KOPT-K1 (cell line): ENCODE data around the gene CD52.

Source experiments
- H3K27ac ChIP-seq: fragments of 200-600 bp; sonication (generic); 2 replicates; pipeline ENCODE4 v1.5.1; 2016; ENCODE audit warnings: antibody characterized with exemption, mild to moderate bottlenecking, low read depth, low read length; ENCODE audit not compliant: poor library complexity, severe bottlenecking
- H3K36me3 ChIP-seq: fragments of 200-600 bp; sonication (generic); 2 replicates; pipeline ENCODE4 v1.5.1; 2017; ENCODE audit warnings: antibody characterized with exemption, mild to moderate bottlenecking, low read length, moderate library complexity; ENCODE audit not compliant: insufficient read depth
- H3K9me3 ChIP-seq: fragments of 200-600 bp; sonication (generic); 2 replicates; pipeline ENCODE4 v1.5.1; 2017; ENCODE audit warnings: antibody characterized with exemption, low read length, mild to moderate bottlenecking; ENCODE audit not compliant: insufficient read depth, poor library complexity, severe bottlenecking

CD52 gene

DNA sequence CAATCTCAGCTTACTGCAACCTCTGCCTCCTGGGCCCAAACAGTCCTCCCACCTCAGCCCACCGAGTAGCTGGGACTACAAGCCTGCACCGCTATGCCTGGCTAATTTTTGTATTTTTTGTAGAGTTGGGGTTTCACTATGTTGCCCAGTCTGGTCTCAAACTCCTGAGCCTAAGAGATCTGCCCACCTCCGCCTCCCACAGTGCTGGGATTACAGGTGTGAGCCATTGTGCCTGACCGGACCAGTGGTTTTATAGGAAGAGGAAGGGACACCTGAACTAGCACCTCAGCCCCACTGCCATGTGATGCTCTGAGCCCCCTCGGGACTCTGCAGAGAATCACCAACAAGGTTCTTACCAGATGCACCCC, 32.1 kb downstream of the CD52 start:
- Histone ChIP-seq H3K9me3 (no peaks in the 10 kb centered on the region), H3K36me3 (no peaks in the 10 kb centered on the region), H3K27ac (no peak overlapping the region)

DNA sequence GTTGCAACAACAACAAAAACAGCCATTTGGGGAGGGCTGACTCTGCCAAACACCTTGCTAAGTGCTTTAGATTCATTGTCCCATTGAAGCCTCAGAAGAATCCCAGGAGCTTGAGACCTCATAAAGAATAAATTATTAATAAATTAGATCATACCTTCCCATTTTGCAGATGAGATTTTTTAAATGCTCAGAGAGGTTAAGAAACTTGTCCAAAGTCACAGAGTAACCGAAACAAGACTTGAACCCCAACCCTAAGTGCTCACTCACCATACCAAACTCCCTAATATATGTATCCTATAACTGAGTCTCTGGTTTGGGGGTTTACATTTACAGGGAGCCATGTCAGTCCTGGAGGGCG, 32.6 kb downstream of the CD52 start:
- H3K9me3 ChIP-seq: no peaks in the 10 kb centered on the region
- no peak overlapping the region for H3K27ac ChIP-seq
- no peaks in the 10 kb centered on the region for H3K36me3 ChIP-seq

DNA sequence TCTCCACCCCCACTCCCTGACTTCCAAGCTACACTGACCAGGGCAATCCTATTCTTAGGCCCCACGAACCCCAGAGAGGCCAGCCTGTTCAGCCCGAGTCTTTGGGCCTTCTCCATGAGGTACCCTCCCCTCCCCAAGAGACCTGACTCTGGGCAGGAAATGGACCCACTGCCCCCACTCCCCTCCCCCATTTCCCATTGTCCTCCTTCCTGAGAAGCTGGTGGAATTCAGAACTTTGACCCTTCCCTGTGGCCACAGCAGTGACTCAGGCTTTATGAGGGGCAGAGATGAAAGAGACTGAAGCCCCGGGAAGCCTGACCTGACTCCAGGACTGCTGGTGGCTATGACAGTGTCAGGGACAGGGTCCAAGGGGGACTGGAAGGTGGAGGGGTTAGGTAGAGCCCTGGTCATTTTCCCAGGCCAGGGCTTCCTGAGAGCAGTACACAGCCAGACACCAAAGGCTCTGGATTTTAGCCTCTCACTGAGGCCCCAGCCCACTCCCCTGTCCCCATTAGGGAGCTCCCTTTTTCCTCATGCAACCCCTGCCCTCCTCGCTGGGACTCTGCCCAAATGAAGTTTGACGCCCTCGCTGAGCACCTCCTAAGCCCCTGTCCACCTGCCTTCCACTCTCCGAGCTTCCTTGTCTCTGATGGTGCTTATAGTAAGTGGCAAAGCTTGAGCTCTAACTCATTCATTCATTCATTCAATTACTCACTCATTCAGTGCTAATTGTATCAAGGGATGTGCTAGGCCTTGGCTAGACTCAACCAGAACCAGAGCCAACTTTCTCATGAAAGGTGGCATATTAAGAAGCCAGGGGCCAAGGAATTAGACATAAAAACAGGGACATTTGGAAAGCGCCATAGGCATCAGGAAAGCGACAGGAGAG, 33.2 kb downstream of the CD52 start:
- Histone ChIP-seq H3K27ac (no peak overlapping the region), H3K9me3 (no peaks in the 10 kb centered on the region), H3K36me3 (no peaks in the 10 kb centered on the region)

DNA sequence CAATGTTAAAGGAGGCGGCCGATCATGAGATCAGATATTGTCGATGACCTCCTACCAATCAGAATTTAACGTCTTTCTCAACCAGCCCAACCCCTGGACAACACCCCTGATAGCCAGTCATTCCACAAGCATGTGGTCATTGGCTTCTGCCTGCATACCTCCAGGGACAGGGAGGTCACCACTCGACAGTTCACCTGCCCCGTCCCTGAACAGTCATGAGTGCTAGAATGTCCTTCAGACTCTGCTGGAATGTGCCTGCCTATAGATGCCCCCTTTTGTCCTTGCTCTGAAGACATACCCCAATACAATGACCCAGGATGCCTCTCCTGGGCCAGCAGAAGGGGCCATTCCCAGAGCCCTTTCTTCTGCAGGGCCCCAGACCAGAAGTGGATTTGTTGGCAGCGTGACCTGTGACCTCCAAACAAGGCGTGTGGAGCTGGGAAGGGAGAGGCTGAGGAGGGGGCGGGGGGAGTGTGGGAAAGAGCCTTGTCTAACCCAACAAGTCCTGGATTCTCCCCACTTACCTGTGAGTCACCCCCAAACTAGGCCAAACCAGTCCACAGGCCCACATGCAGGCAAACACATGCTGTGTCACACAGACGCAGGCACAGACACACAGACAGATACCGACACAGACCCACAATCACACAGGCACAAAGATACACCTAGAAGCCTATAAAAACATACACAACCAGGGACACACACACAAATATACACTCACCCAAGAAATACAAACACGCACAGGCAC, 34.0 kb downstream of the CD52 start:
- Histone ChIP-seq H3K36me3 (no peaks in the 10 kb centered on the region), H3K9me3 (no peaks in the 10 kb centered on the region), H3K27ac (no peak overlapping the region)

DNA sequence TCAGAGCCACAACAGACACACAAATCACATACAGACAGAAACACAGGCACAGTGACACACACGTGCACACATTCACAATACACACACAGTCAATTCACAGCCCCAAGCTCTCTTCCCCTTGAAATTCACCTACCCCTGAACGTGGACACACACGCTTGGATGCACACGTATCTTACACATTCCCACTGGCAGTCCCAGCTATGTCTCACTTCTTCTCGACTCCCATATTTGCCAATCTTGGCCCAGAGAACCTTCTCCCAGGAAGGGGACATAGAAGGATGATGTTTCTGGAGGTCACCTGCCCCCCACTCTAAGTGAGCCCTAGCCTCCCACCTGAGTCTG, 34.6 kb downstream of the CD52 start:
- Histone ChIP-seq H3K27ac (no peak overlapping the region), H3K36me3 (no peaks in the 10 kb centered on the region), H3K9me3 (no peaks in the 10 kb centered on the region)

DNA sequence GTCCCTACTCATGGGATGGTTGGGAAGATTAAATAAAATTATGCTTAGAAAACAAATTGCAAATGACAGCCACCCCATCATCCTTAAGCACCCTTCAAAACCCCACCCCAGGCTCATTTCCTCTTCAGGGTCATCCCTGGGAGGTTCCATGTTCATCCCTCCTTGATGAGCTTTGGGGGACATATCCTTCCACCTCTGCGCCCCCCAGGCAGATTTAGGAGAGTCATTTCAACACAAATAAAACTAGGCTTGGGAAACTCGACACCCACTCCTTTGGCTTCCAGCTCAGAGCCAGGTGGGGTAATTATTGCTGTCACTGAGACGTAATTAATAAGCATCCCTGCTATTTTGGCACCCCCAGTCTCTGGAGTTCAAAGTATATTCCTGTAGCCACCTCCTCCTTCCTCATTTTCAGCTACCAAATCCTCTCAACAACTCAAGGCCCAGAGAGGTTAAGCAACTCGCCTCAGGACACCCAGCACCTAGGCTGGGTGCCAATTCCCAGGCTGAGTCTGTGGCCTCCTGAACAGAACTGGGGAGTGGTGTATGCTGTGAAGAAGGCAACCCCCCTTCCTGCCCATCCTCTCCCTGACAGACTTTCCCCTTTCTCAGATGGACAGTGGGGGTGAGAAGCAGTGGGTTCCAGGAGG, 35.6 kb downstream of the CD52 start:
- H3K36me3 ChIP-seq: no peaks in the 10 kb centered on the region
- H3K27ac ChIP-seq: no peak overlapping the region
- no peaks in the 10 kb centered on the region for H3K9me3 ChIP-seq

DNA sequence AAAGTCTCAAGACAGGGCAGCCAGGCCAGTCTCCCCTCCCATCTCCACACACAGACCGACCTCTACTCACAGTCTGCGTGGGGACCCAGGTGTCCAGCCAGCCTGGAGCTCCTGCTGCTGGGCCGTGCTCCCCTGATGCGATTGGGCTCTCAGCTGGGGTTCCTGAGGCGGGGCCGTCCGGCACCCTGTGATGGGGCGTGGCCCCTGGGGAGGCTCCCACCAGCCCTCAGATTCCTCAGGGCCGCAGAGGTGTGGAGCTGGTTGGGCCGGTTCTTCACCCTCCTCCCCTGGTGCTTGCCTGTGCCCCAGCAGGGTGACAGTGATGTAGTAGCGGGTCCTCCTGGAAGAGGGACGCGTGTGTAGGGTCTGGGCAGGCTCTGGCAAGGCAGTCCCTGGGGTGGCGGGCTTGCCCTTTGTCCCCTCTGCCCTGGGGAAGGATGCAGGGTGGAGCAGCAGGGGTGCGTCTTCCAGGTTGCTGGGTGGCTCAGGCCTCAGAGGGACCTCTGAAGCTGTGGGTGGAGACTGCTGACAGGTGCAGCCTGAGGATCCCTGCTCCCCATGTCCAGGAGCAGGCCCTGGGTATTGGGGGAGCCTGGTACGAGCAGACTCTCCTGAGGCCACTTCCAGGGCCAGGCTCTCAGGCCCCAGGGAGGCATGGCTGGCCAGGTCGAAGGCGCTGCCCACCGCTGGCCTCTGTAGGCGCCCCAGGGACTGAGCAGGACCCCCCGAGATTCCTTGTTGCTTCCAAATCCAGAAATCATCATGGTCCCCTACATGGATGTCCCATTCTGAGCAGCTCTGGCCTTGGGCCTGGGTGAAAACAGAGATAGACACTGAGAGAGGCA, 36.4 kb downstream of the CD52 start, which contains the start of gene CRYBG2:
Gene CRYBG2, minus strand, starts transcription at position 155 of the 845 bp plus-strand sequence. CDS start 7,473 bp downstream, outside the sequence.
- Histone ChIP-seq H3K27ac (no peak within 1 kb of the TSS), H3K9me3 (no peaks in the 10 kb centered on the region), H3K36me3 (no peaks in the 10 kb centered on the region)

DNA sequence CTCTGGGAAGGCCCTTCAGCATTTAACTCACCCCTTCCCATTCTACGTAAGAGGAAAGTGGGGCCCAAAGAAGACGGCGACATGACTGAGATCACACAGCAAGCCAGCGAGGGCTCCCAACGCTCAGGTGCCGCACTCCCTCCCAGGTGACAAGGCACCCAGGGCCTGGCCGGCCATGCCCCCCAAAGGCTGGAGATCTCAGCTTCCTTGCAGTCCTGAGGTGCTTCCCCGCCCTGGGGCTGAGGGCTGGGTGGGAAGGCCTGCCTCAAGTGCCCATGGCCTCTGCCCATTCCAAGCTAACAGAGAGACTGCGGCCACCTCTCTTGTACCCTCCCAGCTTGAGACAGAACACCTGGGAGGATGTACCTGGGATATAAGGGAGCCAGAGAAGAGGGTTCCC, 37.2 kb downstream of the CD52 start:
- Histone ChIP-seq H3K9me3 (no peaks in the 10 kb centered on the region), H3K27ac (no peak overlapping the region), H3K36me3 (no peaks in the 10 kb centered on the region)

DNA sequence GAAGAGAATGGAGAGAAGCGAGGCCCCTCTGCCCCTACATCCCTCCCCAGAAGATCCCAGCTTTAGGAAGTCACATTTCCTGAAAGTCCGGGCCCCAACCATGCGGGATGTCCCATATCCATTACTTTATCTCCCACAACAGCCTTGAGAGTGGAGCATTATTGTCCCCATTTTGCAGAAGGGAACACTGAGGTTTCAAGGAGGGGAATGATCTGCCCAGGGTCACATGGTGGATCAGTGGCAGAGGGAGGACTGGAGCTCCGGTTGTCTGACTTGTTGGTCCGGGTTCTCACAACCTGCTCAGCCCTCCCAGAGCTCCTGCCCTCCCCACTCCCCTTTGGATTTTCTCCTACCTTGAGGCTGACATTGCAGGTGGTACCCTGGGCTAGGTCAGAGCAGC, 38.3 kb downstream of the CD52 start:
- Histone ChIP-seq H3K27ac (no peak overlapping the region), H3K36me3 (no peaks in the 10 kb centered on the region), H3K9me3 (no peaks in the 10 kb centered on the region)

DNA sequence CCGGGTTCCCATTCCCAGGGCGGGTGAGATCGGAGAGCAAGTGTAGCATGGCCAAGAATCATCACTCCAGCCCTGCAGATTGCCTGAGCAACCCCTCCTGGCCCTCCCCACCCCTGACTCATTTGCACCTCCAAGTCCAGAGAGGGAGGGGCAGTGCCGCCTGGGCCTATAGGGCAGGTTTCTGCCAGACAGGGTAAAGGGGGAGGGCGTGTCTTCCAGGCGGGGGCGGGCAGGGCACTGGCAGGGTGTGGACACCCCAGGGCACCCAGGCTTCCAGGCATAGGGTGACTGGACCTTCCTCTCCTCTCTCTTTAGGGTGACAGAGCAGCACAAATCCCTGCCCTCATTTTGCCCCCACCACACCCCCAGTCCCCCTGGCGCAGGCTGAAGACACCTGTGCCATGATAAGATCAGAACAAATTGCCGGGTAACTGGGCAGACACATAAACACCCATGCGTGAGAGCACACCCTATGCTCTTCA, 39.4 kb downstream of the CD52 start:
- H3K36me3 ChIP-seq: no peaks in the 10 kb centered on the region
- H3K27ac ChIP-seq: no peak overlapping the region
- no peaks in the 10 kb centered on the region for H3K9me3 ChIP-seq

DNA sequence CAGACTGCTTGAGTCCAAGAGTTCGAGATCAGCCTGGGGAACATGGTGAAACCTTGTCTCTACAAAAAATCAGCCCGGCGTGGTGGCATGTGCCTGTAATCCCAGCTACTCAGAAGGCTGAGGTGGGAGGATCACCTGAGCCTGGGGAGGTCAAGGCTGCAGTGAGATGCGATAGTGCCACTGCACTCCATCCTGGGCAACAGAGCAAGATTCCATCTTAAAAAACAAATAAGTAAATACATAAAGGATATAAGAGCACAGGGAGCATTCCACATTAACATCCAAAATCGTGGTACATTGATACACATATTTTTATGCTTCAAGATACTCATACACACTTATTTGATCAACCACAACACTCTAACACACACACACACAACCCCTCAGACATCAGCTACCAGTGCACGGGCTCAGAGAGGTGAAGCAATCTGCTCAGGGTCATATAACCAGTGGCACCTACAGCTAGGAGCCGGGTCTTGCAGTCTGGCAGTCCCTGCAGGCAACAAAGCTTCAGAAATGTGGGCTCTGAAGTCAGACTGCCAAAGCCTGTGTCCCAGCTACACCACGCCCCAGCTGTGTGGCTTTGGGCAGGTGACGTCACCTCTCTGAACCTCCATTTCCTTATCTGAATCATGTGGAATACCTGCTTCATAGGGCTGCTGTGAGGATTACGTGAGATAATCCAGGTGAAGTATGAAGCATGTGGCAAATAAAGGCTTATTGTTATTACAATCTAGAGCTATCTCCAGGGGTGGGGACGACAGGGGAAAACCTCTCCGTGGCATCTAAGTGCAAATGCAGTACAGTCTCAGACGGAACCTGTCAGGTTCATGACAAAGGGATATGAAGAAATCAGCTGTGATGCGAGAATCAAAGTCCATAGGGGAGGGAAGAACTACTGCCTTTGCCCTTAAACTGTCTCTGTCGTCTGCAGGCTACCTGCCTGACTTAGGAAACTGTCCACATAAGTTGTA, 40.9 kb downstream of the CD52 start:
- Histone ChIP-seq H3K27ac (no peak overlapping the region), H3K36me3 (no peaks in the 10 kb centered on the region)

DNA sequence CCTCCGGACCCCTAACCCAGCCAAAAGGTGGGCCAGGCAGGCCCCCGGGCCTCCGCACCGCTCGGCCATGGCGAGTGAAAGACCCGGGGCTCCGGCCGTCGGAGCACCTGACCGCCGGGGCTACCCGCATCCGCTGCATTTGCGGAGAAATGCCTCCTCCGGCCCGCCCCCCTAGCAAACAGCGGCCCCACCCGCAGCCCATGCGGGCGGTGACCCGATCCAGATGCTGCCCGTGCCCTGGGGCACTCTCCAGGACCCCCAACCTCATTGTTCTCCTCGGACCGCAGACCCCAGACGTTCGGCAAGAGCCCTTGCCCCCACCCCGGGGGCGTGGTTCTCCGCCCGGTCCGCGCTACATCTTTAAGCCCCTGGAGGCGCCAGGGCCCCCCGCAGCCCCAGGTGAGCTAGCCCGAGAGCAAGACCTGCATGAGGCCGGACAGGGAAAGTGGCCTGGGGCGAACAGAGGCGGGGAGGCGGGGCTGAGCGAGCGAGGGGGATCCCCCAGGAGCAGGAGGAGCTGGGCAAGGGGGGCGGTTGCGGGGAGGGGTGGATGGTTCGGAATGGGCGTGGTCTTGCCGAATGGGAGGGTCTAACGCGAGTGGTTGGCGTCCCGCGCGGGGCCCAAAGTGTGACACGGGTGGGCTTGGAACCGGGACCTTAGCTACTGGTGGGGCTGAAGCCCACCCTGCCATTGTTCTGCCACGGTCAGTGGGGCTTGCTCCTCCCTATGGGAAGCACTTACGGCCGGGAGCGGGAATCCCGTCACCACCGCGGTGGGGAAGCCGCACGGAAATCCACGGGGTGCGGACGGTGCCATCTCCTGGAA, 42.4 kb downstream of the CD52 start:
- H3K27ac ChIP-seq: no peak overlapping the region
- H3K36me3 ChIP-seq: no peaks in the 10 kb centered on the region
- no peaks in the 10 kb centered on the region for H3K9me3 ChIP-seq

More for the DNA sequence above, 40.9 kb downstream of the CD52 start:
- no peaks in the 10 kb centered on the region for H3K9me3 ChIP-seq
